ENCODE results near the gene RNF222.
"Not testable (repeated sequence)": the region's sequence is repeated elsewhere in the genome, so short reads cannot be mapped to it uniquely, and the experiment has no call there.

The RNF222 gene

DNA sequence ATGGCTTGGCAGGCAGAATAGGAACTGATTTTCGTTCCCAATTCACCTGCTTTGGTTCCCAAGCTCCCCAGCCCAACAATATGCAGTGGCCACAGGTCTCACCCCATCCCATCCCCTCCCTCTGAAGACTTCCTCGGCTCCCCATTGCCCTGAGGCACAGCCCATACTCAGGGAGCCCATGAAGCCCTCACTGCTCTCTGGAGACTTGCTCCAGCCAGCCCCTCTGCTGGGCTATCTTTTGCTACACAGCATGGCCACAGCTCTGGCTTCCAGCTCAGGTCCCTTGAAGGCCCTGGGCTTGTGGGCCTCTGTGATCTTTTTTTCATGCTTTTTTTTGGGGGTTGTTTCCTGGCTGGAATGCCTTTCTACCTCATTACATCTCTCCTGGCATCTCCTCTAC lies 8.5 kb upstream of the RNF222 start:
- DNase-seq (ENCODE audit: low read depth) = no peak
- TF ChIP-seq, protein P1, sequence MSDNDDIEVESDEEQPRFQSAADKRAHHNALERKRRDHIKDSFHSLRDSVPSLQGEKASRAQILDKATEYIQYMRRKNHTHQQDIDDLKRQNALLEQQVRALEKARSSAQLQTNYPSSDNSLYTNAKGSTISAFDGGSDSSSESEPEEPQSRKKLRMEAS (IDR thresholded peaks at IDR 0.05; ENCODE audit: low read depth, low read length) = no peak
- TF ChIP-seq MYC (IDR thresholded peaks at IDR 0.05; ENCODE audit: low read depth, low read length) (no peak), POLR2A (IDR thresholded peaks at IDR 0.05; ENCODE audit: extremely low read depth, insufficient read length) (no peak)
- TF ChIP-seq, protein P2, sequence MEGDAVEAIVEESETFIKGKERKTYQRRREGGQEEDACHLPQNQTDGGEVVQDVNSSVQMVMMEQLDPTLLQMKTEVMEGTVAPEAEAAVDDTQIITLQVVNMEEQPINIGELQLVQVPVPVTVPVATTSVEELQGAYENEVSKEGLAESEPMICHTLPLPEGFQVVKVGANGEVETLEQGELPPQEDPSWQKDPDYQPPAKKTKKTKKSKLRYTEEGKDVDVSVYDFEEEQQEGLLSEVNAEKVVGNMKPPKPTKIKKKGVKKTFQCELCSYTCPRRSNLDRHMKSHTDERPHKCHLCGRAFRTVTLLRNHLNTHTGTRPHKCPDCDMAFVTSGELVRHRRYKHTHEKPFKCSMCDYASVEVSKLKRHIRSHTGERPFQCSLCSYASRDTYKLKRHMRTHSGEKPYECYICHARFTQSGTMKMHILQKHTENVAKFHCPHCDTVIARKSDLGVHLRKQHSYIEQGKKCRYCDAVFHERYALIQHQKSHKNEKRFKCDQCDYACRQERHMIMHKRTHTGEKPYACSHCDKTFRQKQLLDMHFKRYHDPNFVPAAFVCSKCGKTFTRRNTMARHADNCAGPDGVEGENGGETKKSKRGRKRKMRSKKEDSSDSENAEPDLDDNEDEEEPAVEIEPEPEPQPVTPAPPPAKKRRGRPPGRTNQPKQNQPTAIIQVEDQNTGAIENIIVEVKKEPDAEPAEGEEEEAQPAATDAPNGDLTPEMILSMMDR (IDR thresholded peaks at IDR 0.05; ENCODE audit: low read depth, low read length) = no peak
- no peak overlapping the region for H3K4me3 ChIP-seq (ENCODE audit: low read depth, low read length)

DNA sequence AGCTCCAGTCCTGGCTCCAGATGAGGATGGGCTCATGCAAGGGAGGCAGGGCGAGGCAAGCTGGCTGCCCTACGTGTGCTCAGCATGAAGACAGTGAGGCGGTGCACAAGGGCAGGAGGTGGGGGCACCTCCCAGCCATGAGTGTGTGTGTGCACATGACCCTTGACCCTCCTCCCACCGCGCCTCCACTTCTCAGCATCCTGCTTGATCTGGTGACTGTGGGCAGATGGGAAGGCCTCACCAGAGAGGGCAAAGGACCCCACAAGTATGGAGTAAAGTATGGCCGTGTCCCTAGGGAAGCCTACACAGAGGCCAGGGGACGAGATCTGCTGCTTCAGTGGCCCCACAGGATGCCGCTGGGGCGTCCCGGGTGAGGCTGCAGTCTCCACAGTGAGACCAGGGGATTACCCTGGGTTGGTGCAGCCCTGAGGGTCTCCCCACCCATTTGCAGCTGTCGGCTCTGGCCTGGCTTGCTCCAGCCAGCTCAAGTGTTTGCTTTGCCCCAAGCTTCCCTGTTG lies 7.9 kb upstream of the RNF222 start:
- TF ChIP-seq MYC (IDR thresholded peaks at IDR 0.05; ENCODE audit: low read depth, low read length) (no peak), POLR2A (IDR thresholded peaks at IDR 0.05; ENCODE audit: extremely low read depth, insufficient read length) (no peak)
- TF ChIP-seq, protein P2 (IDR thresholded peaks at IDR 0.05; ENCODE audit: low read depth, low read length) = no peak
- TF ChIP-seq, protein P1 (IDR thresholded peaks at IDR 0.05; ENCODE audit: low read depth, low read length) = no peak
- no peak for DNase-seq (ENCODE audit: low read depth)
- no peak overlapping the region for H3K4me3 ChIP-seq (ENCODE audit: low read depth, low read length)

DNA sequence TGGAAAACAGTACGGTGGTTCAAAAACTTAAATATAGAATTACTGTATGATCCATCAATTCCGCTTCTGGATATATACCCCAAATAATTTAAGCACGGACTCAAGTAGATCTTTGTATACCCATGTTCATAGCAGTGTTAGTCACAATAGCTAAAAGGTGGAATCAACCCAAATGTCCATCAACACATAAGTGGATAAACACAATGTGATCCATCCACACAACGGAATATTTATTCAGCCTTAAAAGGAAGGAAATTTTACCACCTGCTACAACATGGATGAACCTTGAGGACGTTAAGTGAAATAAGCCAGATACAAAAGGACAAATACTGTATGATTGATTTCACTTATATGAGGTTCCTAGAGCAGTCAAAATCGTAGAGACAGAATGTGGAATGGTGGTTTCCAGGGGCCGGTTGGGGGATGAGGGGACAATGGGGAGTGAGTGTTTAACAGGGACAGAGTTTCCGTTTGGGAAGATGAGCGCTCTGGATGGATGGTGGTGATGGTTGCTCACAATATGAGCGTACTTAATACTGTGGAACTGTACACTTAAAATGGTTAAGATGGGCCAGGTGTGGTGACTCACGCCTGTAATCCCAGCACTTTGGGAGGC lies 5.4 kb upstream of the RNF222 start:
- TF ChIP-seq POLR2A (IDR thresholded peaks at IDR 0.05; ENCODE audit: extremely low read depth, insufficient read length) (no peak), MYC (IDR thresholded peaks at IDR 0.05; ENCODE audit: low read depth, low read length) (no peak)
- TF ChIP-seq, protein P2 (IDR thresholded peaks at IDR 0.05; ENCODE audit: low read depth, low read length) = no peak
- TF ChIP-seq, protein P1 (IDR thresholded peaks at IDR 0.05; ENCODE audit: low read depth, low read length) = no peak
- no peak for DNase-seq (ENCODE audit: low read depth)
- H3K4me3 ChIP-seq (ENCODE audit: low read depth, low read length) = no peak overlapping the region

DNA sequence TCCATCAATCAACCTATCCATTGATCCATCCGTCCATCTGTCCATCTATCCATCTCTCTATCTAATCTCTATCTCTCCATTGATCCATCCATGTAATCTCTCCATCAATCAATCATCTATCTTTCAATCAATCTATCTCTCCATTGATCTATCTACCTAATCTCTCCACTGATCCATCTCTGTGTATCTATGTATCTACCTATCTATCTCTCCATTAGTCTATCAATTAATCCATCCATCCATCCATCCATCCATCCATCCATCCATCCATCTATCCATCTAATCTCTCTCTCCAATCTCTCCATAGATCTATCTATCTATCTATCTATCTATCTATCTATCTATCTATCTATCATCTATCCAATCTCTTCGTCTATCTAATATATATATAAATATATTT lies 3.5 kb upstream of the RNF222 start:
- no peak for DNase-seq (ENCODE audit: low read depth)
- H3K4me3 ChIP-seq (ENCODE audit: low read depth, low read length) = no peak overlapping the region
- TF ChIP-seq, protein P1 (IDR thresholded peaks at IDR 0.05; ENCODE audit: low read depth, low read length) = no peak
- TF ChIP-seq, protein P2 (IDR thresholded peaks at IDR 0.05; ENCODE audit: low read depth, low read length) = no peak
- TF ChIP-seq MYC (IDR thresholded peaks at IDR 0.05; ENCODE audit: low read depth, low read length) (no peak), POLR2A (IDR thresholded peaks at IDR 0.05; ENCODE audit: extremely low read depth, insufficient read length) (no peak)

DNA sequence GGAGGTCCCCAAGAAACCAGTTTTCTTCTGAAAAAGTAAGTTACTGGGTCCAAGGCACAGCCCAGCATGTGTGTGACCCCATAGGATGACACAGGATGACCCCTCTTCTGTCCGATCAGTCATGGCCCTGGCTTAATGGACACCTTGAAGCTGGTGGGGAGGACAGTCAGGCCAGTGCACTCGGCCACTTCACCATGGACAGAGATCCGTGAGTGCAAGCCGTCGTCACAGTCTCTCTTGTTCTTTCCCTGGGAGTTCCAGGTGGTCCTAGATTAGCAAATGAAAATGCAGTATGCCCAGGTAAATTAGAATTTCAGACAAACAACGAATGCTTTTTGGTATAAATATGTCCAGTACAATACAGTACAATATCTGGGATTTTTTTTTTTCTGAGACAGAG lies 1.4 kb upstream of the RNF222 start:
- TF ChIP-seq, protein P1 (IDR thresholded peaks at IDR 0.05; ENCODE audit: low read depth, low read length) = no peak
- TF ChIP-seq MYC (IDR thresholded peaks at IDR 0.05; ENCODE audit: low read depth, low read length) = no peak
- no peak for TF ChIP-seq POLR2A (IDR thresholded peaks at IDR 0.05; ENCODE audit: extremely low read depth, insufficient read length)
- no peak for DNase-seq (ENCODE audit: low read depth)
- H3K4me3 ChIP-seq (ENCODE audit: low read depth, low read length) = no peak overlapping the region

DNA sequence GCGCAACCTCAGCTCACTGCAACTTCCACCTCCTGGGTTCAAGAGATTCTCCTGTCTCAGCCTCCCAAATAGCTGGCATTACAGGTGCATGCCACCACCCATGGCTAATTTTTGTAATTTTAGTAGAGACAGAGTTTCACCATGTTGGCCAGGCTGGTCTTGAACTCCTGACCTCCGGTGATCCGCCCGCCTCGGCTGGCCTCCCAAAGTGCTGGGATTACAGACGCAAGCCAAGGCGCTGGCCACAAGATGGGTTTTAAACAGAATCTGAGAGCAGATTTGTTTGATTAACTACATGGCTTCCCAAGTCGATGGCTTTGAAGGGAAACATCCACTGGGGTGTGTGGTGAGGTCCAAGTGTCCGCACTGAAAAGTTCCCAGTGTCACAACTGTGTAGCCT lies 3.1 kb downstream of the RNF222 start:
- not testable (repeated sequence) for H3K4me3 ChIP-seq (ENCODE audit: low read depth, low read length); DNase-seq (ENCODE audit: low read depth)

Measured in NB4 (cell line).